SU-DHL-6 (cell line): ENCODE results near the gene LHX3.

Experiments used
- CTCF ChIP-seq: fragments of 200-600 bp; sonication (generic); IDR thresholded peaks from one replicate; pipeline ENCODE4 v1.5.1; 2017; ENCODE audit warnings: antibody characterized with exemption, mild to moderate bottlenecking, low read length, moderate library complexity; ENCODE audit not compliant: insufficient read depth, poor library complexity, severe bottlenecking
- EZH2phosphoT487 ChIP-seq: fragments of 200-600 bp; sonication (generic), shearing (Covaris generic); conservative IDR thresholded peaks from 2 replicates; pipeline ENCODE4 v1.6.1; 2018; ENCODE audit warnings: mild to moderate bottlenecking, antibody characterized with exemption, low read length, moderate library complexity, mixed read lengths

- TF ChIP-seq CTCF: no peak
- no peak for TF ChIP-seq EZH2phosphoT487
Observed at GRCh38 chr9:136182850-136183422, 22.0 kb downstream of the LHX3 start.
